SU-DHL-6 (cell line): ENCODE measurements around the gene ZNF567.
A peak's percentile ranks its signal among the peaks of the same experiment; 100 is the strongest.

Source experiments
- H2AFZ ChIP-seq: fragments of 200-600 bp; sonication (generic); 2 replicates; pipeline ENCODE4 v1.6.1; 2014; ENCODE audit warnings: low read depth, mild to moderate bottlenecking, moderate library complexity, mixed read lengths, antibody characterized with exemption, low read length; ENCODE audit not compliant: severe bottlenecking
- H3F3A ChIP-seq: fragments of 200-600 bp; shearing (Covaris generic); 2 replicates; pipeline ENCODE4 v1.6.0; 2016; ENCODE audit warnings: antibody characterized with exemption, mild to moderate bottlenecking; ENCODE audit not compliant: insufficient read depth
- H3K27ac ChIP-seq: fragments of 200-600 bp; sonication (generic); 2 replicates; pipeline ENCODE4 v1.5.1; 2016; ENCODE audit warnings: low read depth, mild to moderate bottlenecking, low read length, moderate library complexity, mixed read lengths
- H3K27me3 ChIP-seq: fragments of 200-600 bp; sonication (generic), shearing (Covaris generic); 2 replicates; pipeline ENCODE4 v1.6.0; 2014; ENCODE audit warnings: mild to moderate bottlenecking, low read length
- H3K36me3 ChIP-seq: fragments of 200-600 bp; sonication (generic); 2 replicates; pipeline ENCODE4 v1.6.1; 2014; ENCODE audit warnings: mild to moderate bottlenecking, low read length, mixed read lengths
- H3K4me2 ChIP-seq: fragments of 300-600, 200-600 bp; shearing (Covaris generic), sonication (generic); 2 replicates; pipeline ENCODE4 v1.6.0; 2014; ENCODE audit warnings: low read length, low read depth, mild to moderate bottlenecking; ENCODE audit not compliant: poor library complexity, severe bottlenecking
- H3K4me3 ChIP-seq: fragments of 200-600 bp; sonication (generic); 2 replicates; pipeline ENCODE4 v1.5.1; 2014; ENCODE audit warnings: antibody characterized with exemption, low read length, mild to moderate bottlenecking, mixed read lengths; ENCODE audit not compliant: insufficient read depth, poor library complexity, severe bottlenecking
- H3K79me2 ChIP-seq: fragments of 200-600 bp; sonication (generic); 2 replicates; pipeline ENCODE4 v1.6.1; 2014; ENCODE audit warnings: mild to moderate bottlenecking, low read length, moderate library complexity; ENCODE audit not compliant: insufficient read depth
- H3K9ac ChIP-seq: fragments of 200-600 bp; sonication (generic); 2 replicates; pipeline ENCODE4 v1.7.0; 2014; ENCODE audit warnings: mild to moderate bottlenecking, low read length
- H3K9me2 ChIP-seq: fragments of 200-600 bp; sonication (generic); replicated peaks from 2 replicates; pipeline ENCODE4 v1.6.1; 2014; ENCODE audit warnings: low read length; ENCODE audit not compliant: insufficient read depth
- H3K9me3 ChIP-seq: fragments of 200-600 bp; sonication (generic); 2 replicates; pipeline ENCODE4 v1.6.1; 2014; ENCODE audit warnings: low read length, mixed read lengths; ENCODE audit not compliant: insufficient read depth
- H4K20me1 ChIP-seq: fragments of 200-600 bp; sonication (generic); 2 replicates; pipeline ENCODE4 v1.6.1; 2014; ENCODE audit warnings: low read depth, mild to moderate bottlenecking, antibody characterized with exemption, low read length, moderate library complexity, mixed read lengths
- CTCF ChIP-seq: fragments of 200-600 bp; sonication (generic); IDR thresholded peaks from one replicate; pipeline ENCODE4 v1.5.1; 2017; ENCODE audit warnings: antibody characterized with exemption, mild to moderate bottlenecking, low read length, moderate library complexity; ENCODE audit not compliant: insufficient read depth, poor library complexity, severe bottlenecking
- EZH2phosphoT487 ChIP-seq: fragments of 200-600 bp; sonication (generic), shearing (Covaris generic); conservative IDR thresholded peaks from 2 replicates; pipeline ENCODE4 v1.6.1; 2018; ENCODE audit warnings: mild to moderate bottlenecking, antibody characterized with exemption, low read length, moderate library complexity, mixed read lengths

The ZNF567 gene

DNA sequence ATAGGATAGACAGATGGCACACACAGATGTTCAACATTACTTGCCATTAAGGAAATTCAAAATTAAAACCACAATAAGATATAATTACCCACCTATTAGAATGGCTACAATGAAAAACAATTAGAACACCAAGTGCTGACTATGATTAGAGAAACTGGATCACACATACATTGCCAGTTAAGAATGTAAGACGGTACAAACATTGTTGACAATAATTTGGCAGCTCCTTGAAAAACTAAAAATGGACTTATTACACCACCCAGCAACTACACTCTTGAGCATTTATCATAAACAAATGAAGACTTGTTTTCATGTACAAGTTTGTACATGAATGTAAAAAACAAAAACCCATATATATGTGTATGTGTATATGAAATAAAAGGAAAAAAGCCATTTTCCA, 34.5 kb upstream of the ZNF567 start:
- Histone ChIP-seq H3K4me2 (no peak overlapping the region), H3K9me2 (no peaks in the 10 kb centered on the region), H3K4me3 (no peak overlapping the region), H3K27me3 (no peaks in the 10 kb centered on the region), H4K20me1 (no peaks in the 10 kb centered on the region), H3K27ac (no peak overlapping the region), H2AFZ (no peak overlapping the region), H3K79me2 (no peaks in the 10 kb centered on the region), H3K36me3 (peaks cover 42% of the 10 kb centered on the region), H3F3A (no peaks in the 10 kb centered on the region), H3K9ac (no peak overlapping the region), H3K9me3 (peaks cover 14% of the 10 kb centered on the region; the same call in 1 of the 2 replicates)
- no peak for TF ChIP-seq CTCF
- no peak for TF ChIP-seq EZH2phosphoT487

GRCh38 chr19:36665832-36666231, 21.6 kb upstream of the ZNF567 start:
- peak overlapping the region; percentile 63 for H3K4me2 ChIP-seq
- 0 out of 2 replicates have a peak, but pooled peaks cover 5% of the 10 kb centered on the region for H3K36me3 ChIP-seq
- H3K27ac ChIP-seq, result no peak overlapping the region
- H3F3A ChIP-seq, result 0 out of 2 replicates have a peak, but pooled peaks cover 3% of the 10 kb centered on the region
- H3K9me3 ChIP-seq, result peaks cover 8% of the 10 kb centered on the region; the same call in 1 of the 2 replicates
- H2AFZ ChIP-seq, result peak overlapping the region; percentile 98
- H3K79me2 ChIP-seq, result no peaks in the 10 kb centered on the region; the same call in 1 of the 2 replicates
- H4K20me1 ChIP-seq, result no peaks in the 10 kb centered on the region
- H3K9me2 ChIP-seq, result no peaks in the 10 kb centered on the region
- no peak for TF ChIP-seq CTCF
- TF ChIP-seq EZH2phosphoT487, result no peak
- H3K9ac ChIP-seq, result no peak overlapping the region
- H3K27me3 ChIP-seq, result no peaks in the 10 kb centered on the region
- peak overlapping the region; percentile 83 for H3K4me3 ChIP-seq

DNA sequence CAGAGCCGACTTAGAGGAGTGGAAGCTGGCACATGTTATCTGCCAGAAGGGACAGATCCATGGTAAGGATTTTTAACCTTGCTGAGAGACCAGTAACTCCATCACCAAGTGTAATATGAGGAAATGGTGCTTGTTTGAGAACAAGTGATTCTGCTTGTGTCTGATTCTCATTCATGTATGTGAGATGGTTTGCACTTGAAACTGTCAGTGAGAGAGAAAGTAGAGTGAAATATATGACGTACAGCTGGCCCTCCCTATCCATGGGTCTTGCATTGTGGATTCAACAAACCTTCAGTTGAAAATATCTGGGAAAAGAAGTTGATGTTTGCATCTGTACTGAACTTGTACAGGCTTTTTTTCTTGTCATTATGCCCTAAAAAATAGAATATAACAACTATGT, 18.8 kb upstream of the ZNF567 start:
- TF ChIP-seq CTCF (no peak), EZH2phosphoT487 (no peak)
- Histone ChIP-seq H3K36me3 (0 out of 2 replicates have a peak, but pooled peaks cover 4% of the 10 kb centered on the region), H3K9me2 (no peaks in the 10 kb centered on the region), H3K9me3 (peaks cover 24% of the 10 kb centered on the region; the same call in 1 of the 2 replicates), H3K27ac (no peak overlapping the region), H3K4me3 (no peak overlapping the region), H3K9ac (no peak overlapping the region), H3F3A (0 out of 2 replicates have a peak, but pooled peaks cover 3% of the 10 kb centered on the region), H2AFZ (no peak overlapping the region), H4K20me1 (no peaks in the 10 kb centered on the region), H3K79me2 (no peaks in the 10 kb centered on the region; the same call in 1 of the 2 replicates), H3K4me2 (no peak overlapping the region), H3K27me3 (no peaks in the 10 kb centered on the region)
